Liver (tissue), 9 donors: ENCODE data around the gene MYB. TPM values are rescaled to one million over a fixed set of nuclear protein-coding genes. Genes with fewer than 3 reads are reported as not detected.

Experiments
- DNase-seq: peaks from one replicate; pipeline ENCODE4 v3.0.0-alpha.2; 2017; ENCODE audit warnings: low spot score
- H3K27ac ChIP-seq, 2 donors: one replicate each; pipeline ENCODE4 v1.7.0; 2013; ENCODE audit warnings: inconsistent platforms in 2 of 2, low read length in 2 of 2, control low read depth in 1 of 2, low read depth in 1 of 2, mild to moderate bottlenecking in 1 of 2
- H3K27me3 ChIP-seq, 4 donors: one replicate each; pipeline versions ENCODE4 v1.6.1 to v1.7.0; 2013; ENCODE audit warnings: low read length in 3 of 4, inconsistent platforms in 1 of 4, mild to moderate bottlenecking in 1 of 4, moderate library complexity in 1 of 4; ENCODE audit not compliant: control insufficient read depth in 4 of 4, insufficient read depth in 4 of 4
- H3K36me3 ChIP-seq, 4 donors: one replicate each; pipeline versions ENCODE4 v1.6.1 to v1.7.0; 2013; ENCODE audit warnings: low read length in 3 of 4, mild to moderate bottlenecking in 3 of 4, low read depth in 1 of 4, moderate library complexity in 1 of 4; ENCODE audit not compliant: control insufficient read depth in 4 of 4, insufficient read depth in 3 of 4
- H3K4me1 ChIP-seq, 4 donors: one replicate each; pipeline versions ENCODE4 v1.6.1 to v1.7.0; 2013; ENCODE audit warnings: low read length in 3 of 4, mild to moderate bottlenecking in 3 of 4, moderate library complexity in 1 of 4; ENCODE audit not compliant: control insufficient read depth in 4 of 4, insufficient read depth in 4 of 4
- H3K4me3 ChIP-seq, 3 donors: one replicate each; pipeline versions ENCODE4 v1.6.1 to v1.7.0; 2013; ENCODE audit warnings: low read length in 3 of 3, control low read depth in 1 of 3, low read depth in 1 of 3, mild to moderate bottlenecking in 1 of 3
- H3K9ac ChIP-seq, 2 donors: one replicate each; pipeline ENCODE4 v1.7.0; 2013; ENCODE audit warnings: low read length in 2 of 2, mild to moderate bottlenecking in 2 of 2, moderate library complexity in 2 of 2, control low read depth in 1 of 2, low read depth in 1 of 2
- H3K9me3 ChIP-seq, 4 donors: one replicate each; pipeline versions ENCODE4 v1.6.1 to v1.7.0; 2013; ENCODE audit warnings: low read length in 3 of 4; ENCODE audit not compliant: control insufficient read depth in 4 of 4
- EGR1 ChIP-seq, 2 donors: IDR thresholded peaks; 2 replicates each; pipeline ENCODE4 v1.6.1; 2016 to 2018; ENCODE audit warnings: antibody characterized with exemption in 2 of 2, low read depth in 2 of 2
- FOXA1 ChIP-seq: IDR thresholded peaks from 2 replicates; pipeline ENCODE4 v1.6.1; 2016; ENCODE audit warnings: antibody characterized with exemption
- FOXA2 ChIP-seq: IDR thresholded peaks from 2 replicates; pipeline ENCODE4 v1.6.1; 2016; ENCODE audit warnings: antibody characterized with exemption
- GABPA ChIP-seq, 2 donors: IDR thresholded peaks in 1 of 2; conservative IDR thresholded peaks in 1 of 2; 2 replicates each; pipeline ENCODE4 v1.6.1; 2016; ENCODE audit warnings: antibody characterized with exemption in 2 of 2, mild to moderate bottlenecking in 1 of 2, moderate library complexity in 1 of 2
- HNF4A ChIP-seq, 2 donors: conservative IDR thresholded peaks; 2 replicates each; pipeline ENCODE4 v1.6.1; 2016; ENCODE audit warnings: antibody characterized with exemption in 2 of 2, mild to moderate bottlenecking in 2 of 2
- HNF4G ChIP-seq: IDR thresholded peaks from 2 replicates; pipeline ENCODE4 v1.6.1; 2016; ENCODE audit warnings: antibody characterized with exemption
- JUND ChIP-seq, 2 donors: IDR thresholded peaks; 2 replicates each; pipeline ENCODE4 v1.6.1; 2016; ENCODE audit warnings: antibody characterized with exemption in 2 of 2
- NR2F2 ChIP-seq: IDR thresholded peaks from 2 replicates; pipeline ENCODE4 v1.6.1; 2016; ENCODE audit warnings: antibody characterized with exemption
- RAD21 ChIP-seq, 2 donors: IDR thresholded peaks; 2 replicates each; pipeline ENCODE4 v1.6.1; 2016; ENCODE audit warnings: antibody characterized with exemption in 2 of 2, mild to moderate bottlenecking in 2 of 2
- RXRA ChIP-seq, 2 donors: IDR thresholded peaks; 2 replicates each; pipeline ENCODE4 v1.6.1; 2017 to 2018; ENCODE audit warnings: antibody characterized with exemption in 2 of 2, mild to moderate bottlenecking in 1 of 2
- SP1 ChIP-seq: IDR thresholded peaks from 2 replicates; pipeline ENCODE4 v1.6.1; 2018; ENCODE audit warnings: antibody characterized with exemption, mild to moderate bottlenecking
- TAF1 ChIP-seq: conservative IDR thresholded peaks from 2 replicates; pipeline ENCODE4 v1.6.1; 2016; ENCODE audit warnings: antibody characterized with exemption, mild to moderate bottlenecking
- YY1 ChIP-seq: IDR thresholded peaks from 2 replicates; pipeline ENCODE4 v1.6.1; 2016; ENCODE audit warnings: antibody characterized with exemption, mild to moderate bottlenecking
- WGBS: extraction: QIAGEN DNeasy Blood & Tissue Kit; methylation state at CpG from one replicate; pipeline ENCODE4 v1.1.7; 2013; 5-methylcytosine and 5-hydroxymethylcytosine counted together
- polyA plus RNA-seq, 2 donors: library from polyadenylated mRNA; stranded (reverse) in 1 of 2; unstranded in 1 of 2; fragments of 200-250 nt in 1 of 2; fragments of >200 nt in 1 of 2; fragmentation: Nextera tagmentation in 1 of 2; extraction: Ambion mirVana in 1 of 2; gene quantifications; one replicate each; pipeline versions ENCODE4 v1.2.1 to v1.2.3, GENCODE V29; 2013 to 2015
- total RNA-seq, 2 donors: library from RNA; depleted of rRNA; stranded (reverse); fragments of >200 nt; gene quantifications; one replicate each; pipeline ENCODE4 v1.2.3, GENCODE V29; 2014
- TF ChIP-seq, protein P1 (sequence below): IDR thresholded peaks from 2 replicates; pipeline ENCODE4 v1.6.1; 2016; ENCODE audit warnings: antibody characterized with exemption, mild to moderate bottlenecking
- TF ChIP-seq, protein P2 (sequence below): IDR thresholded peaks from 2 replicates; pipeline ENCODE4 v1.6.1; 2016; ENCODE audit warnings: antibody characterized with exemption
- TF ChIP-seq, protein P3 (sequence below): IDR thresholded peaks from 2 replicates; pipeline ENCODE4 v1.6.1; 2016; ENCODE audit warnings: antibody characterized with exemption
- TF ChIP-seq, protein P4 (sequence below): IDR thresholded peaks from 2 replicates; pipeline ENCODE4 v1.6.1; 2016; ENCODE audit warnings: antibody characterized with exemption
- TF ChIP-seq, protein P5 (sequence below): fragments of 150-350 bp; IDR thresholded peaks from 2 replicates; pipeline ENCODE4 v1.5.1; 2017; ENCODE audit warnings: improper control_type of control experiment, low read depth, low read length; ENCODE audit not compliant: missing input control
- donor health status: healthy.
- donor health status: healthy.
- donor health status: healthy.
- donor health status: healthy.
- donor health status: healthy.

Gene MYB
- total and polyA plus RNA-seq, 4 donors: 0.08 to 19.8 (median 0.11) TPM

DNA sequence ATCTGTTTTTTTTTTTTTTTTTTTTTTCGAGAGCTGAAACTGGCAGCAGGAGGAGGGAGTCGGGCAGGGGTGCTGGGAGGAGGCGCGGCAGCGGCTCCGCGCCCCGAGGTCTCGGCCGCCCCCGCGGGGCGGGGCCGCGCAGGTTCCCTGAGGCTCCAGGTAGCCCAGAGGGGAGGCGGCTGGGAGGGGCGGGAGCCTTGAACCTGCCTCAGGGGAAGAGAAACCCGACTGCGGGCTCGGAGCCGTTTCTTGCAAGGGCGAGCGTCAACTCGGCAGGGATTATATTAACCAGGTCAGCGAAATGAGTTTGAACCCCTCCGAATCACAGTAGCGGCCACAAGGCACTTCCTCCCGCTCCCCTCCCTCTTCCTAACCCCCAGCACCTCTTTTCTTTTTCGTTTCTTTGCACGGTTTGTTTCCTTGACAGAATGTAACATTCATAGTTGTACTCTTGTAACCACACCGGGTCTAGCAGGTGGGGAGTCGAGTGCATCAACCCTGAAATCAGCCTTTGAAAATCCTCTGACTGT lies 2.0 kb downstream of the MYB start:
- Histone ChIP-seq H3K36me3 (no peaks in the 10 kb centered on the region), H3K9ac (no peak overlapping the region), H3K4me1 (peaks cover 5 to 33% (median 30%) of the 10 kb centered on the region in 4 donors), H3K4me3 (peak overlapping the region; percentile 18 to 84 (median 78)), H3K27ac (no peak overlapping the region), H3K27me3 (no peaks in the 10 kb centered on the region), H3K9me3 (no peaks in the 10 kb centered on the region)
- TF ChIP-seq, protein P1, sequence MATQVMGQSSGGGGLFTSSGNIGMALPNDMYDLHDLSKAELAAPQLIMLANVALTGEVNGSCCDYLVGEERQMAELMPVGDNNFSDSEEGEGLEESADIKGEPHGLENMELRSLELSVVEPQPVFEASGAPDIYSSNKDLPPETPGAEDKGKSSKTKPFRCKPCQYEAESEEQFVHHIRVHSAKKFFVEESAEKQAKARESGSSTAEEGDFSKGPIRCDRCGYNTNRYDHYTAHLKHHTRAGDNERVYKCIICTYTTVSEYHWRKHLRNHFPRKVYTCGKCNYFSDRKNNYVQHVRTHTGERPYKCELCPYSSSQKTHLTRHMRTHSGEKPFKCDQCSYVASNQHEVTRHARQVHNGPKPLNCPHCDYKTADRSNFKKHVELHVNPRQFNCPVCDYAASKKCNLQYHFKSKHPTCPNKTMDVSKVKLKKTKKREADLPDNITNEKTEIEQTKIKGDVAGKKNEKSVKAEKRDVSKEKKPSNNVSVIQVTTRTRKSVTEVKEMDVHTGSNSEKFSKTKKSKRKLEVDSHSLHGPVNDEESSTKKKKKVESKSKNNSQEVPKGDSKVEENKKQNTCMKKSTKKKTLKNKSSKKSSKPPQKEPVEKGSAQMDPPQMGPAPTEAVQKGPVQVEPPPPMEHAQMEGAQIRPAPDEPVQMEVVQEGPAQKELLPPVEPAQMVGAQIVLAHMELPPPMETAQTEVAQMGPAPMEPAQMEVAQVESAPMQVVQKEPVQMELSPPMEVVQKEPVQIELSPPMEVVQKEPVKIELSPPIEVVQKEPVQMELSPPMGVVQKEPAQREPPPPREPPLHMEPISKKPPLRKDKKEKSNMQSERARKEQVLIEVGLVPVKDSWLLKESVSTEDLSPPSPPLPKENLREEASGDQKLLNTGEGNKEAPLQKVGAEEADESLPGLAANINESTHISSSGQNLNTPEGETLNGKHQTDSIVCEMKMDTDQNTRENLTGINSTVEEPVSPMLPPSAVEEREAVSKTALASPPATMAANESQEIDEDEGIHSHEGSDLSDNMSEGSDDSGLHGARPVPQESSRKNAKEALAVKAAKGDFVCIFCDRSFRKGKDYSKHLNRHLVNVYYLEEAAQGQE: no peak
- TF ChIP-seq, protein P2, sequence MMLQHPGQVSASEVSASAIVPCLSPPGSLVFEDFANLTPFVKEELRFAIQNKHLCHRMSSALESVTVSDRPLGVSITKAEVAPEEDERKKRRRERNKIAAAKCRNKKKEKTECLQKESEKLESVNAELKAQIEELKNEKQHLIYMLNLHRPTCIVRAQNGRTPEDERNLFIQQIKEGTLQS: no peak
- TF ChIP-seq, protein P3, sequence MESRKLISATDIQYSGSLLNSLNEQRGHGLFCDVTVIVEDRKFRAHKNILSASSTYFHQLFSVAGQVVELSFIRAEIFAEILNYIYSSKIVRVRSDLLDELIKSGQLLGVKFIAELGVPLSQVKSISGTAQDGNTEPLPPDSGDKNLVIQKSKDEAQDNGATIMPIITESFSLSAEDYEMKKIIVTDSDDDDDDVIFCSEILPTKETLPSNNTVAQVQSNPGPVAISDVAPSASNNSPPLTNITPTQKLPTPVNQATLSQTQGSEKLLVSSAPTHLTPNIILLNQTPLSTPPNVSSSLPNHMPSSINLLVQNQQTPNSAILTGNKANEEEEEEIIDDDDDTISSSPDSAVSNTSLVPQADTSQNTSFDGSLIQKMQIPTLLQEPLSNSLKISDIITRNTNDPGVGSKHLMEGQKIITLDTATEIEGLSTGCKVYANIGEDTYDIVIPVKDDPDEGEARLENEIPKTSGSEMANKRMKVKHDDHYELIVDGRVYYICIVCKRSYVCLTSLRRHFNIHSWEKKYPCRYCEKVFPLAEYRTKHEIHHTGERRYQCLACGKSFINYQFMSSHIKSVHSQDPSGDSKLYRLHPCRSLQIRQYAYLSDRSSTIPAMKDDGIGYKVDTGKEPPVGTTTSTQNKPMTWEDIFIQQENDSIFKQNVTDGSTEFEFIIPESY: no peak
- TF ChIP-seq, protein P4, sequence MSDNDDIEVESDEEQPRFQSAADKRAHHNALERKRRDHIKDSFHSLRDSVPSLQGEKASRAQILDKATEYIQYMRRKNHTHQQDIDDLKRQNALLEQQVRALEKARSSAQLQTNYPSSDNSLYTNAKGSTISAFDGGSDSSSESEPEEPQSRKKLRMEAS: no peak
- no peak for TF ChIP-seq TAF1
- TF ChIP-seq RXRA (IDR thresholded peaks at IDR 0.05): no peak
- TF ChIP-seq HNF4A (conservative IDR thresholded peaks at IDR 0.05): no peak
- no peak for TF ChIP-seq FOXA1
- no peak for TF ChIP-seq SP1
- WGBS: 2% methylated on average over 32 of the region's 32 CpGs
- DNase-seq: peak; percentile 49

DNA sequence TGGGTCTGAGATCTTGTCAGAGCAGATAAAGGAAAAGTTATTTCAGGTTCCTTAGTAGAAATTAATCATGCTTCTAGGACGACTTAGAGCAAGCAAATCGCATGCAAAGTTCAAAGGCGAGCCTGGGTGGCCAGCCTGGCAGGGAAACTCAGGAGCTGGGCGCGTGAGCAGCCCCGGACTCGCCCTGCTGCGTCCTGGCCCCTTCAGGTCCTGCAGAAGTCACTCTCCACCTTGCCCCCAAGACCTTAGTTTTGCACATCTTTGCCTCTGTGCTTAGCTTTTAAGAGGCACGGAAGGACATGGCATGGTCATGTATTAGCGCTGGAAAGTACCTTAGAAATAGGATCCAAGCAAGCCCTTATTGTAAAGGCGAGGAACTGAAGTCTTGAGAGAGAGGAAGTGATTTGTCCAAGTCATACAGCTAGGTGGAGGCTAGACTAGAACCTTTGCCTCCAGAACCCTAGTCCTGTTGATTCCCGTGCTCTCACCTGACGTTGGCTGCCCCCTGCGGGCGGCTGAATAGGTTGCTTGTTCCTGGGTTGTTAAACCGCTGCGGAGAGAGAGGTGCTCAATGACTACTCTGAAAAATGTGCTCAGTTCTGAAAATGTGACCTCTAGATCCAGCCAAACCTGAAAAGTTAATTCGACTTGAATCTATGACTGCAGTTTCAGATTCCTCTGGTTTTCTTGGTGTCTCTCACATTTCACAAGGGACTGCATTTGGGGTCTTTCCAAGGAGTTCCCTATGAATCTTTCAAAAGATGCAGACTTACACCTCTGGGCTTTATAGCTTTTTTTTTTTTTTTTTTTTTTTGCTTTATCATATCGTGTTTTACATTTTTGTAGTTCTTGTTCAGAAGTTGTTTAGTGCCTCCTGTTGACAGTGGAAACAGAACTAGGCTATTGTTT lies 2.7 kb downstream of the MYB start:
- Histone ChIP-seq H3K9me3 (no peaks in the 10 kb centered on the region), H3K27ac (no peak overlapping the region), H3K9ac (no peak overlapping the region), H3K27me3 (no peaks in the 10 kb centered on the region), H3K36me3 (no peaks in the 10 kb centered on the region), H3K4me1 (peaks cover 5 to 33% (median 30%) of the 10 kb centered on the region in 4 donors), H3K4me3 (peak overlapping the region; percentile 18 to 84 (median 78))
- DNase-seq: peak; percentile 73
- WGBS: 13% methylated on average over 19 of the region's 19 CpGs
- no peak for TF ChIP-seq FOXA1
- no peak for TF ChIP-seq JUND (IDR thresholded peaks at IDR 0.05)
- TF ChIP-seq HNF4G: peak; percentile 12
- TF ChIP-seq, protein P4: no peak
- no peak for TF ChIP-seq TAF1
- peak in 1 of 2 donors; percentile 16 for TF ChIP-seq HNF4A (conservative IDR thresholded peaks at IDR 0.05)
- TF ChIP-seq, protein P1: no peak
- TF ChIP-seq RAD21 (IDR thresholded peaks at IDR 0.05): peak; percentile 76 to 85
- no peak for TF ChIP-seq YY1
- no peak for TF ChIP-seq SP1
- TF ChIP-seq FOXA2: no peak
- no peak for TF ChIP-seq EGR1 (IDR thresholded peaks at IDR 0.05; ENCODE audit: low read depth in 2 of 2)
- no peak for TF ChIP-seq GABPA (IDR thresholded peaks at IDR 0.05 in 1 of 2, conservative IDR thresholded peaks at IDR 0.05 in 1 of 2)
- TF ChIP-seq, protein P5, sequence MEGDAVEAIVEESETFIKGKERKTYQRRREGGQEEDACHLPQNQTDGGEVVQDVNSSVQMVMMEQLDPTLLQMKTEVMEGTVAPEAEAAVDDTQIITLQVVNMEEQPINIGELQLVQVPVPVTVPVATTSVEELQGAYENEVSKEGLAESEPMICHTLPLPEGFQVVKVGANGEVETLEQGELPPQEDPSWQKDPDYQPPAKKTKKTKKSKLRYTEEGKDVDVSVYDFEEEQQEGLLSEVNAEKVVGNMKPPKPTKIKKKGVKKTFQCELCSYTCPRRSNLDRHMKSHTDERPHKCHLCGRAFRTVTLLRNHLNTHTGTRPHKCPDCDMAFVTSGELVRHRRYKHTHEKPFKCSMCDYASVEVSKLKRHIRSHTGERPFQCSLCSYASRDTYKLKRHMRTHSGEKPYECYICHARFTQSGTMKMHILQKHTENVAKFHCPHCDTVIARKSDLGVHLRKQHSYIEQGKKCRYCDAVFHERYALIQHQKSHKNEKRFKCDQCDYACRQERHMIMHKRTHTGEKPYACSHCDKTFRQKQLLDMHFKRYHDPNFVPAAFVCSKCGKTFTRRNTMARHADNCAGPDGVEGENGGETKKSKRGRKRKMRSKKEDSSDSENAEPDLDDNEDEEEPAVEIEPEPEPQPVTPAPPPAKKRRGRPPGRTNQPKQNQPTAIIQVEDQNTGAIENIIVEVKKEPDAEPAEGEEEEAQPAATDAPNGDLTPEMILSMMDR: peak; percentile 50
- TF ChIP-seq NR2F2: no peak
